AG10803 (cell line): Measurements from ENCODE around the gene OTUD1.

Experiments used
- DNase-seq: peaks from one replicate; pipeline ENCODE4 v3.0.0; 2010; ENCODE audit warnings: low read depth
- H3K4me3 ChIP-seq: 2 replicates; pipeline ENCODE4 v1.5.1; 2011; ENCODE audit warnings: mild to moderate bottlenecking, low read length, control low read depth
- CTCF ChIP-seq: conservative IDR thresholded peaks from 2 replicates; pipeline ENCODE4 v1.5.1; 2011; ENCODE audit warnings: mild to moderate bottlenecking, low read length, control low read depth, inconsistent platforms

OTUD1 gene

DNA sequence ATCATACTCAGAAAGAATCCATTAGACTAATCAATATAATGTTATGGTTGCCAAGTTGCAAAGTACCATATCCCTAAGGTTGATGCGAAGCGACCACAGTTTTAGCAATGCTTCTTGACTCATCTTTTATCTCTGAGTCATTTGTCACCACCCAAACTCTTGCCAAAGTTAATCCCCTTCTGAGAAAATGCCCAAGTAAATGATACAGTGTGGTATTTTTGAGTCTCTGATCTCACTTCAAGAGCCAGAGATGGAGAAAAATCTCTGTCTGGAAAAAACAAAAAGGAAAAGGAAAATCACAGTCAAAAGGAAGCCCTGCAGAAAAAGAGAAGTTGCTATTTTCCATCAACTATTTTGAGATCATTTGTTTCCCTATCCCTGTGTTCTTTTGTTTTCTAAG is 26.7 kb upstream of the OTUD1 start:
- no peak for TF ChIP-seq CTCF
- peak; percentile 31 for DNase-seq
- H3K4me3 ChIP-seq = no peak overlapping the region

GRCh38 chr10:23413629-23414089 is 25.2 kb upstream of the OTUD1 start:
- no peak for TF ChIP-seq CTCF
- no peak for DNase-seq
- H3K4me3 ChIP-seq = no peak overlapping the region

DNA sequence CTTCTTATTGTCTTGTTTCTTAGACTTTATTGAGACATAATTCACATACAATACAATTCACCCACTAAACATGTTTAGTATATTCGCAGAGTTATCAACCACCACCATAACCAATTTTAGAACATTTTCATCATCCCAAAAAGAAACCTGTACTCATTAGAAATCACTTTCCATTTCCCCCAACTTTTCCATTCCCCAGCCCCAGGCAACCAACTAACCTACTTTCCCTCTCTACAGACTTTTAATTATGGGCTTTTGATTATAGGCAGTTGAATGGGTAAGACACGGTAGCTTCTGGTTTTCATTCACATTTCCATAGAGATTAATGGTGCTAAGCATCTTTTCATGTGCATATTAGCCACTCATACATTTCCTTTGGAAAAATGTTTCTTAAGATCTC is 24.2 kb upstream of the OTUD1 start:
- no peak for DNase-seq
- TF ChIP-seq CTCF = no peak
- H3K4me3 ChIP-seq = no peak overlapping the region

- no peak for DNase-seq
- no peak for TF ChIP-seq CTCF
- no peak overlapping the region for H3K4me3 ChIP-seq
Measured at GRCh38 chr10:23417254-23417653, 21.6 kb upstream of the OTUD1 start.

- no peak for DNase-seq
- no peak overlapping the region for H3K4me3 ChIP-seq
- no peak for TF ChIP-seq CTCF
Measured at GRCh38 chr10:23418051-23418681, 20.7 kb upstream of the OTUD1 start.

DNA sequence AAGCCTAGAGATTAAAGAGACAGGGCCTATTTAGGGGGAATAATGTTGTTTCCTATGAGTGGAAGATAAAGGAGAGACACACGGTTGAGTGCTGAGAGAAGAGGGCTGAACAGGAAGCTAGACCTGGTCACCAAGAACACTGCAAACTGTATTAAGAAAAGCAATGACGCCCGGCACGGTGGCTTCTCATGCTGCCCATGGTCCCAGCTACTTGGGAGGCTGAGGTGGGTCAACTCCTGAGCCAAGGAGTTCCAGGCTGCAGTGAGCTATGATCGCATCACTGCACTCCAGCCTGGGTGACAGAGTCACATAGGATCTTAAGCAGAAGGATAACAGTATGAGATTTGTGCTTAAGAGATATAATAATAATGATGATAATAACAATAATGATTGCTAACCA is 19.7 kb upstream of the OTUD1 start:
- DNase-seq = no peak
- no peak overlapping the region for H3K4me3 ChIP-seq
- no peak for TF ChIP-seq CTCF

GRCh38 chr10:23419655-23420329 is 19.1 kb upstream of the OTUD1 start:
- no peak overlapping the region for H3K4me3 ChIP-seq
- TF ChIP-seq CTCF = no peak
- DNase-seq = no peak
